Activated CD8-positive, alpha-beta memory T cell treated with anti-CD3 and anti-CD28 coated beads, Interleukin-2, amount 50 U/mL, for 4 hours (primary cell): Measurements from ENCODE around the gene POLR3G.

ENCODE experiments used
- DNase-seq: peaks from one replicate; pipeline ENCODE4 v3.0.0-alpha.2; 2020

Gene POLR3G

GRCh38 chr5:90504743-90505142 lies 30.1 kb downstream of the POLR3G start:
- no peak for DNase-seq

DNA sequence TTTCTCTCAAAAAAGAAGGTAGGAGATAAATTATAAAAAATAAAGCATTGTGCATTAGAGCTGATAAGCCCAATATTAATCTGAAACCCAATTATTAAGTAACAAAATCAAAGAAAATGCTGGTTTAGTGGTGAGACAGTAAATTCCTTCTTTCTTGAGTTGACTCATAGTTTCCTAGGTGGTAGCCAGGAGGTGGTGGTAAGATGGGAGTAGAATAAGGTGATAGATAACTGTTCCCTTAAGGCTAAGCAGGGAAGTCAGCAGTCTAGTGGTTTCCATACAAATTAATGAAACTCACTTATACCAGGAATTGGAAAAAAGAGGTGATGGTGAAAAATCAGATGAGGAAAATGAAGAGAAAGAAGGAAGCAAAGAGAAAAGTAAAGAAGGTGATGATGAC lies 31.6 kb downstream of the POLR3G start:
- DNase-seq, result no peak

DNA sequence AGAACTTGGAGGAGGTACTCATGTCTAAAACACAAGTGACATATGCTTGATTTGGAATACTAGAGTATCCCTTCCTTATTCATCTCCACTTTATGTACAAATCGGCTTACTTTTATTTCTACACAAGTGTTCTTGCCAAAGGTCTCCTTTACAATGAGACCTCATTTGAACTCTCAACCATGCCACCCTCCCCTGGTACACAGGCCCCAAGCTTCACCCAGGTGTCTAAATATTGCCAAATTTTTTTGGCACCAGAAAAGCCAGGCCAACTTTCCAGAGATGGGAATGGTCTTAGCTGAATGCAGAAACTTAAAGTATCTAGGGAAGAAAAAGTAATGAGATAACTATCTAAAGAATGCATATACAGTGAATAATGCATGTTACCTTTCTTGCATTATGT lies 35.8 kb downstream of the POLR3G start:
- no peak for DNase-seq

- no peak for DNase-seq
These were observed 39.9 kb downstream of the POLR3G start for GRCh38 chr5:90514520-90514919.

DNA sequence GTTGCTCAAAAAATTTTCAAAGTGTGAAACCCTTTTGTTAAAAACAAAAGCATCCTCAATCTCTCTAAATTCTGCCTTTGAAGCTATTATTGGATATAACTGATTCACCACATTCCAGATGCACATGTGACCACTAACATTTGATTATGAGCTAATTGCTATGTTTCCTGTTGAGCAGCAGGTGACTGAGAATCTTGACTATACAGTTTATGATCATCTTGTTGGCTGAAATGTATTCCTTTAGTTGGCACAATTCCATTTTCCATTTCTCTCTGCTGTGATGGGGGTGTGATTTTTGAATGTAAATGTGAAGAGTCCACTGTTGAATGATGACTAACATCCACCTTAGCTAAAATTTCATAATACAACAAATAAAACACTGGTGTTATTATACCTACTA lies 44.0 kb downstream of the POLR3G start:
- no peak for DNase-seq

DNA sequence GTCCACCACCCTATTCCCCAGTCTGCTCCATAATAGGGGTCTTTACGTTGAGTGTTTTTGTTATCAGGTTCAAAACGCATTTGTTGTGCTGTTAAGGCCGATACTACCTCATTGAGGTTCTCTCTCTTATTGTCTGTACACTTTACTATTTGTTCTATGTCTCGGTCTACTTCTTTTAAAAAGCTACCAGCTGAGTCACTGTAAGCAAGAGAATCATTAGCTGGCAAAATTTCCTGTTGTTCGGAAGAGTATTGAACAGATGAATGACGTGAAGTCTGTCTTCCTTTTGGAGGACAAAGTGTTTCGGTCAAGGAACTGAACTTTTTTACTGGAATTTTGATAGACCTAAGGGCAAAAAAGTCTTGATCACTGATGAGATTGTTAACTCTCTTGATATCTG lies 44.4 kb downstream of the POLR3G start:
- no peak for DNase-seq

DNA sequence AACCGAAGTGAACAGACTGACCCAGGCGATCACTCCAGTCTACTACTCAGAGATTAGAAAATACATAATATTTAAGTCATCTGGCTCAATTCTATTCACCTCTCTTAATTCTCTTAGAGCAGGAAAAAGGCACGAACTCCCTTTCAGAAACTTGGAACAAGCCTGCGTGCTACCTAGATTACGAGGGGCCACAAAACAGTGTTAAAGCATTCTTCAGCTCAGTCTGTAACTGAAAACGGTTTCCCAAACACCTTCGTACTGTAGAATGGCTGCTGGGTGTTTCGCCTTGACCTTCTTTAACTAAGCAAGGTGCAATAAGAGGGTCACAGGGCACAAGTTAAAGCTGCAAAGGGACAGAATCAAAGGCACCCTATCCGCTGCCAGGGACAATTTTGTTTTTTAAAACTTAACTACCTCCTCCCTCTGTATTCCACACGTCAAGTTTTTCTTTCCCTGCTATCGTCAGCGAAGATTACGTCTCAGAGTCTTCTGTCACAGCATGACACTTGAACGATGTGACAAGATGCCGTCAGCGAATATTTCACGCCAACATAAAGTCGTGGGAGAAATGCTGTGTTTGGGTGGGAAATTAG lies 54.0 kb downstream of the POLR3G start:
- no peak for DNase-seq

GRCh38 chr5:90529194-90529938 lies 54.7 kb downstream of the POLR3G start, which contains the start of gene LYSMD3:
Gene LYSMD3 (minus strand): TSS chr5:90529584. CDS start chr5:90525289, 4,295 bp downstream.
- peak; percentile 98 for DNase-seq

GRCh38 chr5:90529939-90530677 lies 55.4 kb downstream of the POLR3G start:
- DNase-seq, result peak; percentile 57

GRCh38 chr5:90530736-90531487 lies 56.2 kb downstream of the POLR3G start:
- no peak for DNase-seq

DNA sequence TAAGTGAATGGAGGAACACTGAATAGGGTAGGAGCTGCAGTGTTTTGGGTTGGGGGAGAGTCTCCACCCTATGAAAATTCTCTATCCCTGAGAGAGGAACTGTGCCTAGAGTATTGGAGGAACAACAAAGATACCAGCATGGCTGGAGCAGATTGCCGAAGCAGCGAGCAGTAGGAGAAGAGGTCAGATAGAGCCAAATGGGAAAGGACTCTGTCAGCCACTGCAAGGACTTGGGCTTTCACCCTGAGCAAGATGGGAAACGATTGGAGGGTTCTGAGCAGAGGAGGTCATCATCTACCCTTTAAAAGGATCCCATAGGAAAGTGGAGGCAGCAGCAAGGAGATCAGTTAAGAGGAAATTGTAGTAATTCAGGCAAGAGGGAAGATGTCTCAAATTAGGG lies 59.1 kb downstream of the POLR3G start:
- DNase-seq, result no peak

DNA sequence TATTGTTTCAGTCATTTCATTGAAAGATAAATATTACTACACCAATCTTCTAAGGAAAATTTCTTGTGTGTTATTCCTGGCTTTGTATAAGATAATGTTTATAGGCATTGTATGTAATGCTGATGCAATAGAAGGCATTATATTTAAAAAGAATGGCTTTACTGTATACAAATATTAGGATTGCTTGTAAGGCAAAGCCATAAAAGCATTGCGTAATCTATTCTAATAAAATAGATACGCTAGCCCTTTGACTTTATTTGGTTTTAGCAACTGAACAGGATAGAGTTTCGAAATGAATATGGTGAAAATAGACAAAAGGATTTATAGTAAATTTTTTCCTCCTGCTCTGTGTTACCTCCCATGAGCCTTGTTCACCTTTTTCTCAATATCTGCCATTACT lies 60.3 kb downstream of the POLR3G start:
- no peak for DNase-seq

GRCh38 chr5:90542827-90543519 lies 68.3 kb downstream of the POLR3G start:
- no peak for DNase-seq

DNA sequence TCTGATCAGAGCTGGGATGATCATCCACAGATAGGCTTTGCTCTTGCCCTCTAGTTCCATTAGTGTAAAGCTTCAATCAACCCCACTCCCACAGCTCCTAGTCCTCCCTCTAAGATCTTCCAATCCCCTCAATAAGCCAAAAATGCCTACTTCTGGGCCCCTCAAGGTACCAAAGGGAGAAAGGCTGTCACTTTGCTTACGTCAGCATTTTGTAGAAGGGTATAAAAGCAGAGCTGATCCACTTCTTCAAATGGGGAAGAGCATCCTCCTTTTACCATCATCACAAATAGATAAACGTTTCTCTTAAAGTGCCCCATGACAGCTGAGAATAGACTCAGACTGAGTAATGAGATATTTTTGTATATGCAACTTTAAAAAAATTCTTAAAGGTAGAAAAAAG lies 70.8 kb downstream of the POLR3G start:
- DNase-seq, result no peak

DNA sequence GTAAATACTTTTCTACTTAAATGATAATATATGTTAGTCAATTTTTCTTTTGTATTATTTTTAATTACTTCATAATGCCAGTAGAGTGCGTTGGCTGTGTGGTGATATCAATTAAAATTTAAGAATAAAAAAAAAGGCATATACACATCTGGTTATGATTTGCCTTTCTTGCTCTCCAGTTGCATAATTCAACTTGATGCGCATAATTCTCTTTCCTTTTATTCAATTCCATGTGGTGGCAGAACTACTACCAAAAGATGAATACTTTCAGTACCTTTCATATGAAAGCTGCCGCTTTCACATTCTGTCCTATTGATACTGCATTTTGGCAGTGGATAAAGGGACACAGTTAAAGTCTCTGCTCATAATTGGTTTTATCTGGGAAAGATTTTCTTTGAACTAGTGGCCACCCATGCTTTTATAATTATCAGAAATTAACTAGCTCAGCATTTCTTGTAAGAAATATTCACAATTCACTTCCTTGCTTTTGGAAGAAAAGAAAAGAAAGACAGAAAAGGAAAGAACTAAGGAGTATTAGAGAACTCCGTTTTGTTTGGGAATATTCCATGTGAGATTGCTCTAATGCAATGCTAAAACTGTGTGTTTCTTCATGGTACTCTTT lies 71.7 kb downstream of the POLR3G start:
- DNase-seq, result no peak

DNA sequence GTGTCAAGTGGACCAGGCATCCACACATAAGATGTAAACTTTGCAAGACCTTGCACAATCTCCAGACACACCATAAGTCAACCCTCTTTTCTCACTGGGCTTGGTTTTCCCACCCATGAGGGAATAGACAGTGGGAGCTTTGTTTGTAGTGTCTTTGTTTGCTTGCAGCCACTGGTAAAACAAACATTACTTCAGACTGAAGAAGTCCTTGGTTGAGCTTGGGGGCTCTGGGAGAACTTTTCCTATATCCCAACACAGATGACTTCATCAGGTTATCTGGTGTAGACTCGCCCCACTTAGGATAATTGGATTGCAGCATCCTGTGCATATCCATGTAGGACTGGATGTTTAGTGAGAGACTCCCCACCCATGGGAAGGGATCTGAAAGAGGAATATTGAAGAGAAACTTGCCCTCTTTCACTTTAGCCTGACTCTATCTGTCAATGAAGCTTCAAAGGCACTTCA lies 72.4 kb downstream of the POLR3G start:
- DNase-seq, result no peak

- DNase-seq, result no peak
These were observed 73.5 kb downstream of the POLR3G start for GRCh38 chr5:90548069-90548593.

GRCh38 chr5:90549223-90549622 lies 74.6 kb downstream of the POLR3G start:
- no peak for DNase-seq

- no peak for DNase-seq
These were observed 75.1 kb downstream of the POLR3G start for GRCh38 chr5:90549729-90550275.

GRCh38 chr5:90550963-90551362 lies 76.3 kb downstream of the POLR3G start:
- DNase-seq, result no peak

DNA sequence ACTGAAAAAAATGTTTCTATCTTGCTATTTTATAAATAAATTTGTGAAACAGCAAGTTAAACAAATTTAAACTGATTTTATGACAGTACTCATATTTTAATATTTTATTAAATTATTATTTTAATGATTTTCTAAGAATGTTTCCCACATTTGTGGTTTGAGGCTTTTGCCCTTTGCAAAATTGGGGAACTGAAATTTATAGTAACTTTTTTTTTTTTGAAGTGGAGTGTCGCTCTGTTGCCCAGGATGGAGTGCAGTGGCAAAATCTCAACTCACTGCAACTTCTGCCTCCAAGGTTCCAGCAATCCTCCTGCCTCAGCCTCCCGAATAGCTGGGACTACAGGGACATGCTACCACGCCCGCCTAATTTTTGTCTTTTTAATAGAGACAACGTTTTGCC lies 76.7 kb downstream of the POLR3G start:
- no peak for DNase-seq
